IgD-negative memory B cell (primary cell): ENCODE measurements around the gene ATP10A. TPM values are rescaled to one million over a fixed set of nuclear protein-coding genes. Genes with fewer than 3 reads are reported as not detected.

ENCODE experiments used
- H3K27ac Mint-ChIP-seq, 3 donors: one replicate each; pipeline ENCODE4 v1.8.0; 2020 to 2022; ENCODE audit warnings: mild to moderate bottlenecking in 3 of 3, mixed read lengths in 3 of 3, moderate library complexity in 1 of 3
- H3K27me3 Mint-ChIP-seq: one replicate; pipeline ENCODE4 v1.8.0; 2021; ENCODE audit warnings: mixed read lengths
- H3K36me3 Mint-ChIP-seq: one replicate; pipeline ENCODE4 v1.8.0; 2020; ENCODE audit warnings: mild to moderate bottlenecking, mixed read lengths
- H3K4me1 Mint-ChIP-seq, 3 donors: one replicate each; pipeline ENCODE4 v1.8.0; 2020 to 2022; ENCODE audit warnings: mixed read lengths in 3 of 3, mild to moderate bottlenecking in 1 of 3
- H3K4me3 Mint-ChIP-seq, 4 donors: one replicate each; pipeline ENCODE4 v1.8.0; 2020 to 2022; ENCODE audit warnings: mild to moderate bottlenecking in 4 of 4, mixed read lengths in 4 of 4, moderate library complexity in 3 of 4
- H3K9me3 Mint-ChIP-seq, 3 donors: one replicate each; pipeline ENCODE4 v1.8.0; 2020 to 2021; ENCODE audit warnings: mixed read lengths in 3 of 3, mild to moderate bottlenecking in 1 of 3
- polyA plus RNA-seq: library from polyadenylated mRNA; unstranded; fragments of 300-500 nt; fragmentation: Illumina TruSeq; gene quantifications from one replicate; pipeline ENCODE4 v1.2.3, GENCODE V29; 2021

ATP10A gene
- polyA plus RNA-seq, 1 donor from 2014 or later: 0.48 TPM

DNA sequence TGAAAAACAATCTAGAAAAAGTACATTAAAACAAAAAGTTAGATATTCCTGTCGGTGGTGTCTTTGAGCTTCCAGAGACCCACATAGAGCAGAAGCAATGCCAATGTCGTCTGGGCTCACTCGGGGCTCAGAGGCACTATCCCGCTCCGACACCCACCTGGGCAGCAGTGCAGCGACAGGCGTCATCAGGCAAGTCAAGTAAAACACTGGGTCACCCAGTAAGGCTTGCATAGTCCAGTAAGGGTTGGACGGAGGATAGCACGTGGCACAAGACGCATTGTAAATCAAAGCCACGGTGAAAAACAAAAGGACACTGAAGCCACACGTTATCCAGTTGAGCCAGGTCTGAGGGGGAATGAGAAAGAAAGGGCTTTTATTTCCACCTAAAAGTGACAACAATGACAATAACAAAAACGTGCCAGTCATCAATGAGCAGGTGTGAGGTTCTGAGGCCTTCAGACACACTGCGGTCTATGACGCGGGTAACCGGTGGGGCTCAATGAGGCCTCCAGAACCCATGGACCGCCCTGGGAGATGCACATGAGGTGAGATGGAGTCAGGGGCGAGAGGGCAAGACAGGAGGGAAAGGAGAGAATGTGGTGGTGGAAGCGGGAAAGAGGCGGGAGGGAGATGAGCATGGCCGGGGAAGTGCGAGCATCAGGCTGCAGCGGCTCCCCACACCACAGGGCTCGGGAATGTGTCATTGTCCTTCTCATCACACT lies 183.0 kb downstream of the ATP10A start:
- Mint-ChIP-seq H3K27me3 (no peaks in the 10 kb centered on the region), H3K4me1 (no peaks in the 10 kb centered on the region), H3K27ac (no peak overlapping the region), H3K4me3 (no peak overlapping the region), H3K9me3 (peaks cover 0 to 4% (median 1%) of the 10 kb centered on the region in 3 donors), H3K36me3 (no peaks in the 10 kb centered on the region)

GRCh38 chr15:25679492-25679891 lies 183.6 kb downstream of the ATP10A start:
- no peak overlapping the region for H3K4me3 Mint-ChIP-seq
- no peaks in the 10 kb centered on the region for H3K4me1 Mint-ChIP-seq
- H3K27ac Mint-ChIP-seq: no peak overlapping the region
- no peaks in the 10 kb centered on the region for H3K27me3 Mint-ChIP-seq
- H3K36me3 Mint-ChIP-seq: no peaks in the 10 kb centered on the region
- peaks cover 0 to 4% (median 1%) of the 10 kb centered on the region in 3 donors for H3K9me3 Mint-ChIP-seq

GRCh38 chr15:25678500-25678855 lies 184.6 kb downstream of the ATP10A start:
- Mint-ChIP-seq H3K27ac (no peak overlapping the region), H3K36me3 (no peaks in the 10 kb centered on the region), H3K4me3 (peak overlapping the region in 1 of 4 donors; percentile 58), H3K4me1 (no peaks in the 10 kb centered on the region), H3K27me3 (no peaks in the 10 kb centered on the region), H3K9me3 (peaks cover 0 to 4% (median 1%) of the 10 kb centered on the region in 3 donors)

GRCh38 chr15:25677719-25678499 lies 185.2 kb downstream of the ATP10A start:
- no peak overlapping the region for H3K4me3 Mint-ChIP-seq
- no peaks in the 10 kb centered on the region for H3K36me3 Mint-ChIP-seq
- H3K9me3 Mint-ChIP-seq: peaks cover 0 to under 1% (median 0%) of the 10 kb centered on the region in 3 donors
- H3K4me1 Mint-ChIP-seq: no peaks in the 10 kb centered on the region
- peaks cover under 1% of the 10 kb centered on the region for H3K27me3 Mint-ChIP-seq
- no peak overlapping the region for H3K27ac Mint-ChIP-seq

DNA sequence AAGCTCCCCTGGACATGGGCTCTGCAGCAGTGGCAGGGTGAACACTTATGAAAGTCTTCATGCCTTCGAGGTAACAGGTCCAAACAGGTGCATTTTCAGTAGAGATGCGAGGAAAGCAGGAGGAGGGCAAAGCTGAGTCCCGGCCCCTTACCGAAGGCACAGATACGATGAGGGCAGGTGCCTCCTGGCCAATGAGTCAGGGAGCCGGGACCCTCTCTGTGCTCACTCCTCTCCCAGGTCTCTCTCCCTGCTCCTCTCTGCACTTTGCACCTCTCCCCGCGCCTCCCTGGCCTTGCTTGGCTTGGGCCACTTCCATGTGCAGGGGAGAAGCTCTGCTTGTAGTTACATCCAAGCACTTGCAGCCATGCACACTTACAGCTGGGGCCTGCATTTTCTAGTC lies 187.1 kb downstream of the ATP10A start:
- Mint-ChIP-seq H3K27me3 (peaks cover 9% of the 10 kb centered on the region), H3K9me3 (no peaks in the 10 kb centered on the region), H3K27ac (no peak overlapping the region), H3K36me3 (no peaks in the 10 kb centered on the region), H3K4me1 (no peaks in the 10 kb centered on the region), H3K4me3 (no peak overlapping the region)

GRCh38 chr15:25675396-25675795 lies 187.7 kb downstream of the ATP10A start:
- Mint-ChIP-seq H3K36me3 (no peaks in the 10 kb centered on the region), H3K9me3 (no peaks in the 10 kb centered on the region), H3K27ac (no peak overlapping the region), H3K4me1 (no peaks in the 10 kb centered on the region), H3K27me3 (peaks cover 15% of the 10 kb centered on the region), H3K4me3 (no peak overlapping the region)

GRCh38 chr15:25674913-25675312 lies 188.2 kb downstream of the ATP10A start:
- Mint-ChIP-seq H3K9me3 (no peaks in the 10 kb centered on the region), H3K4me3 (no peak overlapping the region), H3K27ac (no peak overlapping the region), H3K36me3 (no peaks in the 10 kb centered on the region), H3K4me1 (no peaks in the 10 kb centered on the region), H3K27me3 (peaks cover 19% of the 10 kb centered on the region)

DNA sequence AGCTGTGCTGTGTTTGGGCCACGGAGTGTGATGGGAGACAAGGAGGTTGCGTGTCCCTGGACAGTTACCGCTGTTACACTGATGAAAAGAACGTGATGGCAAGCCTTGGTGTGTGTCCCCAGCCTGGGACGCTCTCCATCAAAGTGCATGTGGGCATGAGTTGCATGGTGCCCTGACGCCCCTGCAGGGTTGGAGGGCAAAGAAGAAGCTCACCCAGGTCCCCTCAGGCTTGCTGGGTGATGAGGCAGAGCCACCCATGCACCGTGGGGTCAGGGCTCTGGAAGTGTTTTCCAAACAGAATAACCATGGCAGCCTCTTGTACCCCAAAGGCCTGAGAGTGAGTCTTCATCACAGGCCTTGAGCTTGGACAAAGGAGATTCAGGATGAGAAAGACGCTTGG lies 189.2 kb downstream of the ATP10A start:
- Mint-ChIP-seq H3K36me3 (no peaks in the 10 kb centered on the region), H3K4me3 (no peak overlapping the region), H3K27ac (no peak overlapping the region), H3K27me3 (peaks cover 23% of the 10 kb centered on the region), H3K4me1 (peaks cover 0 to 2% (median 0%) of the 10 kb centered on the region in 3 donors), H3K9me3 (no peaks in the 10 kb centered on the region)

GRCh38 chr15:25673351-25673750 lies 189.8 kb downstream of the ATP10A start:
- Mint-ChIP-seq H3K36me3 (no peaks in the 10 kb centered on the region), H3K27ac (no peak overlapping the region), H3K4me1 (peaks cover 0 to 2% (median 0%) of the 10 kb centered on the region in 3 donors), H3K4me3 (no peak overlapping the region), H3K9me3 (no peaks in the 10 kb centered on the region), H3K27me3 (peaks cover 23% of the 10 kb centered on the region)

GRCh38 chr15:25671132-25671531 lies 192.0 kb downstream of the ATP10A start:
- Mint-ChIP-seq H3K27ac (no peak overlapping the region), H3K9me3 (no peaks in the 10 kb centered on the region), H3K4me3 (peak overlapping the region in 1 of 4 donors; percentile 23), H3K4me1 (peaks cover 0 to 2% (median 0%) of the 10 kb centered on the region in 3 donors), H3K36me3 (no peaks in the 10 kb centered on the region), H3K27me3 (peaks cover 23% of the 10 kb centered on the region)

- H3K27ac Mint-ChIP-seq: no peak overlapping the region
- H3K4me1 Mint-ChIP-seq: peaks cover 0 to 2% (median 0%) of the 10 kb centered on the region in 3 donors
- no peaks in the 10 kb centered on the region for H3K36me3 Mint-ChIP-seq
- peaks cover 23% of the 10 kb centered on the region for H3K27me3 Mint-ChIP-seq
- no peaks in the 10 kb centered on the region for H3K9me3 Mint-ChIP-seq
- no peak overlapping the region for H3K4me3 Mint-ChIP-seq
These were observed 192.5 kb downstream of the ATP10A start for GRCh38 chr15:25670621-25671020.

DNA sequence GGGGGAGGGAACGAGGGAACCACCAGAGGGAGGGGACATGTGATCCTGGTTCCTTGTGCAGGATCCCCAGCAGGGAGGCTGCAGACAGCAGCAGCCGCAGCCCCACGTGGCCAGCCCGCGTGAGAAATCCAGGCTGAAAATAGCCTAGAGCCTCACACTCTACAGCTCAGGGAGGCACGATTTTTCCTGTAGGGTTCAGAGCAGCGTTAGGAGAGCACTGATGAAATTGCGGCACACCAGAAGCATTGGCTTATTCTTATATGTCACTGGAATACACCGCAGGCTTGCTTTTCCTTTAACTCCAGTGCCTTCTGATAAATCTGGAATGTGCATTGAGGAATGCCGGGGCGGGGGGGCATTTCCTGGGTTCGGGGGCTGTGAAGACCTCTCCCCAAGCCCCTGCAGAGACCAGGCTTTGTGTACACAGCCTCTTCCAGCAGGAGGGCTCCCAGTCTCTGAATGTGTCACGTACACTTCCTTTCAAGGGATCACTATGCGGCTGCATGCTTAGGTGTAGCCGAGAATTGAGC lies 193.0 kb downstream of the ATP10A start:
- H3K9me3 Mint-ChIP-seq: peaks cover 0 to 1% (median 0%) of the 10 kb centered on the region in 3 donors
- peaks cover 23% of the 10 kb centered on the region for H3K27me3 Mint-ChIP-seq
- H3K36me3 Mint-ChIP-seq: no peaks in the 10 kb centered on the region
- H3K27ac Mint-ChIP-seq: no peak overlapping the region
- peaks cover 0 to 2% (median 0%) of the 10 kb centered on the region in 3 donors for H3K4me1 Mint-ChIP-seq
- no peak overlapping the region for H3K4me3 Mint-ChIP-seq

DNA sequence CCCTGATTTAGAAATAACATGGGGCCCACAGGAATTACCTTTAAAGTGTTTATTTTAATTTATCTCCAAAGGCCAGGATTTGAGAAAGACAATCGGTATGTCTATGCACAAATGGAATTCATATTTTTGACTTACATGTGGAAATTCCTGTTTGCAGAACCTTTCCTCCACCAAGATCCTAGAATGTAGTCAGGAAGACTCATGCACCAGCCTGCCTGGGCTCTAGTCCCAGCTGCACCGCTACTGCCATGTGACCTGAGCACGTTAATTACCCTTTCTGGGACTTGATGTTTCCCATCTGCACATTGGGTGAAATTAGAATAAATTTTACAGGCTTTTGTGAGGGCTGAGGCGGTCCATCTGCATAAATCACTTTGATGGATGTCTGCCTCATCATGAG lies 194.2 kb downstream of the ATP10A start:
- H3K36me3 Mint-ChIP-seq: no peaks in the 10 kb centered on the region
- no peak overlapping the region for H3K27ac Mint-ChIP-seq
- H3K4me3 Mint-ChIP-seq: no peak overlapping the region
- peaks cover 0 to 2% (median 0%) of the 10 kb centered on the region in 3 donors for H3K4me1 Mint-ChIP-seq
- peaks cover 0 to 3% (median 0%) of the 10 kb centered on the region in 3 donors for H3K9me3 Mint-ChIP-seq
- peaks cover 25% of the 10 kb centered on the region for H3K27me3 Mint-ChIP-seq

GRCh38 chr15:25668236-25668795 lies 194.8 kb downstream of the ATP10A start:
- no peaks in the 10 kb centered on the region for H3K36me3 Mint-ChIP-seq
- no peak overlapping the region for H3K4me3 Mint-ChIP-seq
- peaks cover 25% of the 10 kb centered on the region for H3K27me3 Mint-ChIP-seq
- peaks cover 0 to 3% (median 0%) of the 10 kb centered on the region in 3 donors for H3K9me3 Mint-ChIP-seq
- H3K27ac Mint-ChIP-seq: no peak overlapping the region
- H3K4me1 Mint-ChIP-seq: peaks cover 0 to 2% (median 0%) of the 10 kb centered on the region in 3 donors

DNA sequence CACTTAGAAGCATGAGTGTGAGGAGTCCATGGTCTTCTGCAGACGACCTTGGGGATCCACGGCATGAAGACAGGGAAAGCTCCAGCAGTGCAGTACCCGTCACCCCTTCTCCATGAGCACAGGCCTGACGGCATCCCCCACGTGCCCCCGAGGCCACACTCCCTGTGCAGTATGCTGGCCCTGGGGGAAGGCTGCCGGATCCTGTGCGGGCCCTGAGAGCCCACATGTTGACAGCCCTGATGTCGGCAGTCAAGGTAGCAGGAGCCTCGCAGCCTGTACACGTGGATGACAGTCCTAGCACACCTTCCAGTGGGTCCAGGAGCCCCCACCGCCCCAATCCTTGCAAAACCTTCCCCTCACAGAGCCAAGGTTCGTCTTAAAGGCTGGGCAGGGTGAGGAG lies 195.3 kb downstream of the ATP10A start:
- no peak overlapping the region for H3K27ac Mint-ChIP-seq
- H3K36me3 Mint-ChIP-seq: no peaks in the 10 kb centered on the region
- H3K27me3 Mint-ChIP-seq: peaks cover 24% of the 10 kb centered on the region

More for the DNA sequence above, 195.3 kb downstream of the ATP10A start:
- Mint-ChIP-seq H3K4me3 (no peak overlapping the region), H3K4me1 (peaks cover 0 to 2% (median 0%) of the 10 kb centered on the region in 3 donors), H3K9me3 (peaks cover 0 to 3% (median 0%) of the 10 kb centered on the region in 3 donors)
